ENCODE data around the gene ABCA13. TPM values are rescaled to one million over a fixed set of nuclear protein-coding genes. Genes with fewer than 3 reads are reported as not detected.

Gene ABCA13
- total RNA-seq, 2 donors from 2014 or later, result not detected

- DNase-seq (ENCODE audit: low spot score), result no peak
- Histone ChIP-seq H3K4me3 (no peak overlapping the region), H3K9me3 (no peaks in the 10 kb centered on the region), H3K27me3 (no peaks in the 10 kb centered on the region), H3K4me1 (no peaks in the 10 kb centered on the region), H3K27ac (no peak overlapping the region), H3K36me3 (no peaks in the 10 kb centered on the region)
- no peak for TF ChIP-seq CTCF (IDR thresholded peaks at IDR 0.05)
Observed at GRCh38 chr7:48307041-48307714, 135.9 kb downstream of the ABCA13 start.

- Histone ChIP-seq H3K27ac (no peak overlapping the region), H3K27me3 (no peaks in the 10 kb centered on the region), H3K4me1 (no peaks in the 10 kb centered on the region), H3K9me3 (no peaks in the 10 kb centered on the region), H3K4me3 (no peak overlapping the region), H3K36me3 (no peaks in the 10 kb centered on the region)
- DNase-seq (ENCODE audit: low spot score), result no peak
- TF ChIP-seq CTCF (IDR thresholded peaks at IDR 0.05), result no peak
Observed at GRCh38 chr7:48309720-48310119, 138.5 kb downstream of the ABCA13 start.

- TF ChIP-seq CTCF (IDR thresholded peaks at IDR 0.05), result no peak
- H3K9me3 ChIP-seq, result no peaks in the 10 kb centered on the region
- no peak for DNase-seq (ENCODE audit: low spot score)
- no peaks in the 10 kb centered on the region for H3K36me3 ChIP-seq
- H3K4me3 ChIP-seq, result no peak overlapping the region
- no peaks in the 10 kb centered on the region for H3K27me3 ChIP-seq
- H3K4me1 ChIP-seq, result no peaks in the 10 kb centered on the region
- no peak overlapping the region for H3K27ac ChIP-seq
Observed at GRCh38 chr7:48311464-48312100, 140.3 kb downstream of the ABCA13 start.

GRCh38 chr7:48312151-48312550 is 140.9 kb downstream of the ABCA13 start:
- DNase-seq (ENCODE audit: low spot score), result no peak
- no peaks in the 10 kb centered on the region for H3K9me3 ChIP-seq
- TF ChIP-seq CTCF (IDR thresholded peaks at IDR 0.05), result no peak
- no peaks in the 10 kb centered on the region for H3K4me1 ChIP-seq
- no peak overlapping the region for H3K27ac ChIP-seq
- H3K36me3 ChIP-seq, result no peaks in the 10 kb centered on the region
- H3K27me3 ChIP-seq, result no peaks in the 10 kb centered on the region
- H3K4me3 ChIP-seq, result no peak overlapping the region

- Histone ChIP-seq H3K27me3 (no peaks in the 10 kb centered on the region), H3K9me3 (no peaks in the 10 kb centered on the region), H3K4me1 (no peaks in the 10 kb centered on the region), H3K4me3 (no peak overlapping the region), H3K27ac (no peak overlapping the region), H3K36me3 (no peaks in the 10 kb centered on the region)
- no peak for DNase-seq (ENCODE audit: low spot score)
- TF ChIP-seq CTCF (IDR thresholded peaks at IDR 0.05), result no peak
Observed at GRCh38 chr7:48316768-48317167, 145.5 kb downstream of the ABCA13 start.

Measured in right atrium auricular region (tissue), 2 donors.